Mesenchymal stem cell (in vitro differentiated cells and primary cell): ENCODE results near the gene P2RX3.

ENCODE experiments used
- DNase-seq: peaks from one replicate; pipeline ENCODE4 v3.0.0-alpha.2; 2013
- H2AFZ ChIP-seq: one replicate; pipeline ENCODE4 v1.6.1; 2013; ENCODE audit warnings: low read depth, mild to moderate bottlenecking, control low read depth, inconsistent platforms, low read length, moderate library complexity
- H2AK5ac ChIP-seq: 2 replicates; pipeline ENCODE4 v1.6.1; 2013; ENCODE audit warnings: low read length, moderate library complexity, mild to moderate bottlenecking, inconsistent platforms; ENCODE audit not compliant: severe bottlenecking
- H2BK120ac ChIP-seq: one replicate; pipeline ENCODE4 v1.6.1; 2013; ENCODE audit warnings: low read depth, mild to moderate bottlenecking, inconsistent platforms, low read length, moderate library complexity
- H2BK12ac ChIP-seq, 2 experiments: one replicate each; pipeline ENCODE4 v1.6.1; 2013; ENCODE audit warnings: inconsistent platforms in 2 of 2, low read length in 2 of 2, mild to moderate bottlenecking in 2 of 2, moderate library complexity in 2 of 2, control low read depth in 1 of 2
- H2BK15ac ChIP-seq: one replicate; pipeline ENCODE4 v1.6.1; 2013; ENCODE audit warnings: mild to moderate bottlenecking, low read depth, inconsistent platforms; ENCODE audit not compliant: poor library complexity, severe bottlenecking
- H2BK5ac ChIP-seq: 2 replicates; pipeline ENCODE4 v1.6.1; 2013; ENCODE audit warnings: low read depth, mild to moderate bottlenecking, low read length, control low read depth, inconsistent platforms; ENCODE audit not compliant: poor library complexity, severe bottlenecking
- H3K14ac ChIP-seq, 2 experiments: one replicate each; pipeline ENCODE4 v1.6.1; 2013; ENCODE audit warnings: inconsistent platforms in 2 of 2, low read length in 2 of 2, control low read depth in 1 of 2, mild to moderate bottlenecking in 1 of 2, moderate library complexity in 1 of 2
- H3K18ac ChIP-seq, 2 experiments: one replicate each; pipeline ENCODE4 v1.6.1; 2013; ENCODE audit warnings: inconsistent platforms in 2 of 2, low read length in 2 of 2, control low read depth in 1 of 2, low read depth in 1 of 2, mild to moderate bottlenecking in 1 of 2
- H3K23ac ChIP-seq, 2 experiments: one replicate each; pipeline ENCODE4 v1.6.1; 2013; ENCODE audit warnings: inconsistent platforms in 2 of 2, low read length in 2 of 2, mild to moderate bottlenecking in 2 of 2, moderate library complexity in 2 of 2, control low read depth in 1 of 2
- H3K27ac ChIP-seq: 2 replicates; pipeline ENCODE4 v1.5.1; 2013; ENCODE audit warnings: mild to moderate bottlenecking, moderate library complexity, low read length, control low read depth, inconsistent platforms; ENCODE audit not compliant: poor library complexity, severe bottlenecking
- H3K27me3 ChIP-seq, 2 experiments: 2 replicates each; pipeline versions ENCODE4 v1.6.1 to v1.7.0; 2013; ENCODE audit warnings: low read length in 2 of 2, mild to moderate bottlenecking in 2 of 2, moderate library complexity in 2 of 2, control low read depth in 1 of 2, inconsistent platforms in 1 of 2; ENCODE audit not compliant: control insufficient read depth in 1 of 2, insufficient read depth in 1 of 2
- H3K36me3 ChIP-seq, 2 experiments: 2 replicates each; pipeline versions ENCODE4 v1.6.1 to v1.7.0; 2013; ENCODE audit warnings: low read length in 2 of 2, control low read depth in 1 of 2, inconsistent platforms in 1 of 2, low read depth in 1 of 2, mild to moderate bottlenecking in 1 of 2; ENCODE audit not compliant: insufficient read depth in 2 of 2, control insufficient read depth in 1 of 2
- H3K4ac ChIP-seq, 2 experiments: one replicate each; pipeline ENCODE4 v1.6.1; 2013; ENCODE audit warnings: inconsistent platforms in 2 of 2, low read length in 2 of 2, mild to moderate bottlenecking in 2 of 2, moderate library complexity in 2 of 2, control low read depth in 1 of 2, low read depth in 1 of 2
- H3K4me1 ChIP-seq: 2 replicates; pipeline ENCODE4 v1.6.1; 2013; ENCODE audit warnings: low read depth, low read length, control low read depth; ENCODE audit not compliant: control insufficient read depth, insufficient read depth
- H3K4me2 ChIP-seq: 2 replicates; pipeline ENCODE4 v1.6.1; 2013; ENCODE audit warnings: low read length, mild to moderate bottlenecking, inconsistent platforms; ENCODE audit not compliant: poor library complexity, severe bottlenecking
- H3K4me3 ChIP-seq, 2 experiments: 2 replicates each; pipeline versions ENCODE4 v1.5.1 to v1.7.0; 2013; ENCODE audit warnings: low read length in 2 of 2, mild to moderate bottlenecking in 2 of 2, control low read depth in 1 of 2, low read depth in 1 of 2; ENCODE audit not compliant: insufficient read depth in 1 of 2
- H3K79me1 ChIP-seq: replicated peaks from 2 replicates; pipeline ENCODE4 v1.6.1; 2013; ENCODE audit warnings: mild to moderate bottlenecking, control low read depth, low read length, inconsistent platforms; ENCODE audit not compliant: poor library complexity, severe bottlenecking
- H3K9ac ChIP-seq: 2 replicates; pipeline ENCODE4 v1.7.0; 2013; ENCODE audit warnings: mild to moderate bottlenecking, low read length, moderate library complexity
- H3K9me3 ChIP-seq: 2 replicates; pipeline ENCODE4 v1.7.0; 2013; ENCODE audit warnings: mild to moderate bottlenecking, low read length; ENCODE audit not compliant: control insufficient read depth
- H4K8ac ChIP-seq: one replicate; pipeline ENCODE4 v1.6.1; 2013; ENCODE audit warnings: inconsistent platforms, mild to moderate bottlenecking, low read length, moderate library complexity
- H4K91ac ChIP-seq: one replicate; pipeline ENCODE4 v1.6.1; 2013; ENCODE audit warnings: mild to moderate bottlenecking, low read length, inconsistent platforms
- WGBS: methylation state at CpG from one replicate; pipeline ENCODE4 v1.1.7; 2013; ENCODE audit warnings: mixed read lengths; 5-methylcytosine and 5-hydroxymethylcytosine counted together

The P2RX3 gene

DNA sequence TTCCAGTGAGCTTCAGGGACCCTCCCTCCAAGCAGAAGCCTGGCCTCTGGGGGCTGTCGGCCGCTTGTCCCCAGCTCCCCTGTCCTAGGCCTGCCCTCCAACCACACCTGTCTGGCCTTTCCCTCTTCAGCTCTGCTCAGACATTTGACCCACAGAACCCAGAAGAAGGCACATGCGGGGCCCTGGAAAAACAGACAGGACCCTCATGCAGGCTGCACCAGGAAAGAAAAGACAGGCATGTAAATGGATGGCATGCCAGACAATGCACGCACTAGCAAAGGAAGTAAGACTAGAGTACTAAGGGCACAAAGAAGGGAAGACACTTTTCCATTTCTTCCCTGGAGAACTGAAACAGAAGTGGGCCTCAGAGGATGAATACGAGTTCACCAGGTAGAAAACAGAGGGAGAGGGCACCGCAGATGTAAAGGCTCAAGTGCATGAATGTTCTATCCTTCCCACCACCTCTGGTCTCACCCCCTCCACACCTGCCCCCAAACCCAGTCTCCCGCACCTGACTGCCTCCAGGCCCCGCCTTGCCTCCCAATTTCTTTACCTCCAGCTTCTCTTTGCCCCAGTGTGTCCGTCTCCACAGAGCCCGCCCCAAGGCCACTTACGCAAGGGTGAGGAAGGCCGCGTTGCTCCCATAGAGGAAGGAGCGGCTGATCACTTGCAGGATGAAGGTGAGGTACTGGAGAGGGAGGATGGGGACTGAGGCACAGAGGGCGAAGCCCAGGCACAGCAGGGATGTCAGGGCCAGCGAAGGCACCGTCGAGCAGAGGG lies 71.4 kb downstream of the P2RX3 start:
- H3K23ac ChIP-seq, result no peak overlapping the region
- H3K36me3 ChIP-seq, result peaks cover 23 to 97% of the 10 kb centered on the region in 2 experiments
- no peak overlapping the region for H4K8ac ChIP-seq
- no peak overlapping the region for H3K4me2 ChIP-seq
- no peak overlapping the region for H2AK5ac ChIP-seq
- H3K27ac ChIP-seq, result no peak overlapping the region
- no peak overlapping the region for H3K14ac ChIP-seq
- no peak overlapping the region for H2AFZ ChIP-seq
- no peak overlapping the region for H3K9ac ChIP-seq
- no peak overlapping the region for H2BK5ac ChIP-seq
- no peak overlapping the region for H3K4me3 ChIP-seq
- peaks cover 2% of the 10 kb centered on the region for H3K79me1 ChIP-seq
- 97% methylated on average over 18 of the region's 18 CpGs for WGBS
- no peak for DNase-seq
- H2BK120ac ChIP-seq, result no peak overlapping the region
- no peak overlapping the region for H3K4ac ChIP-seq
- H3K27me3 ChIP-seq, result no peaks in the 10 kb centered on the region
- H3K4me1 ChIP-seq, result peaks cover 20% of the 10 kb centered on the region
- no peak overlapping the region for H3K18ac ChIP-seq
- no peak overlapping the region for H4K91ac ChIP-seq
- H3K9me3 ChIP-seq, result no peaks in the 10 kb centered on the region
- H2BK12ac ChIP-seq, result no peak overlapping the region
- H2BK15ac ChIP-seq, result no peak overlapping the region

- Histone ChIP-seq H3K79me1 (peaks cover 2% of the 10 kb centered on the region), H2BK12ac (no peak overlapping the region), H3K27ac (no peak overlapping the region), H3K9ac (no peak overlapping the region), H2AFZ (no peak overlapping the region), H3K4ac (no peak overlapping the region), H3K4me2 (no peak overlapping the region), H3K36me3 (peaks cover 30 to 100% of the 10 kb centered on the region in 2 experiments), H3K23ac (no peak overlapping the region), H2AK5ac (no peak overlapping the region), H2BK5ac (no peak overlapping the region), H4K8ac (no peak overlapping the region), H3K18ac (no peak overlapping the region), H3K4me1 (peaks cover 20% of the 10 kb centered on the region), H3K4me3 (no peak overlapping the region), H4K91ac (no peak overlapping the region), H2BK15ac (no peak overlapping the region), H3K9me3 (no peaks in the 10 kb centered on the region), H2BK120ac (no peak overlapping the region), H3K27me3 (no peaks in the 10 kb centered on the region), H3K14ac (no peak overlapping the region)
- peak; percentile 32 for DNase-seq
These were observed 72.1 kb downstream of the P2RX3 start for GRCh38 chr11:57410287-57410686.

DNA sequence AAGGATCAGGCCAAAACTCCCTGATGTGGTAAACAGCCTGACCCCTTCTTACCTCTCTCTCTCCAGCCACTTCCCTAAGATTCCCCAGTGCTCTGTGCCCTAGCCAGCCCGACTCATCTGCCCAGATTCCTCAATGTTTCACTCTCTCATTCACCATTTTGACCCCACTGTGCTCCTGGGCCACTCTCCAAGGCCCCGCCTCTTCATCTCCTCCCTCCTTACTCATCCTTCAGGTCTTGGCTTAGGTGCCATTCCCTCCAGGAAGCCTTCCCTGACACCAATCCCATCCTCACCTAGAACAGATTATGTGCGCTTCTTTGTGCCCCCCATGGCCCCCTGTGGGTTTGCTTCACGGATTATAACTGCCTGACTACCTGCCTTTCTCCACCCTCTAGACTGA lies 75.5 kb downstream of the P2RX3 start:
- H2AFZ ChIP-seq, result no peak overlapping the region
- WGBS, result 89% methylated on average over 4 of the region's 4 CpGs
- no peak overlapping the region for H3K23ac ChIP-seq
- no peaks in the 10 kb centered on the region for H3K27me3 ChIP-seq
- H2BK12ac ChIP-seq, result no peak overlapping the region
- peaks cover 44 to 100% of the 10 kb centered on the region in 2 experiments for H3K36me3 ChIP-seq
- H3K9ac ChIP-seq, result no peak overlapping the region
- H3K9me3 ChIP-seq, result peaks cover 6% of the 10 kb centered on the region
- H3K79me1 ChIP-seq, result peaks cover 4% of the 10 kb centered on the region
- H4K91ac ChIP-seq, result no peak overlapping the region
- no peak overlapping the region for H3K4me3 ChIP-seq
- H2BK5ac ChIP-seq, result no peak overlapping the region
- no peak overlapping the region for H3K18ac ChIP-seq
- peaks cover 3% of the 10 kb centered on the region for H3K4me1 ChIP-seq
- no peak overlapping the region for H2AK5ac ChIP-seq
- H3K4me2 ChIP-seq, result no peak overlapping the region
- no peak overlapping the region for H3K27ac ChIP-seq
- H2BK120ac ChIP-seq, result no peak overlapping the region
- DNase-seq, result no peak
- H3K14ac ChIP-seq, result no peak overlapping the region
- no peak overlapping the region for H2BK15ac ChIP-seq
- no peak overlapping the region for H3K4ac ChIP-seq
- H4K8ac ChIP-seq, result no peak overlapping the region

DNA sequence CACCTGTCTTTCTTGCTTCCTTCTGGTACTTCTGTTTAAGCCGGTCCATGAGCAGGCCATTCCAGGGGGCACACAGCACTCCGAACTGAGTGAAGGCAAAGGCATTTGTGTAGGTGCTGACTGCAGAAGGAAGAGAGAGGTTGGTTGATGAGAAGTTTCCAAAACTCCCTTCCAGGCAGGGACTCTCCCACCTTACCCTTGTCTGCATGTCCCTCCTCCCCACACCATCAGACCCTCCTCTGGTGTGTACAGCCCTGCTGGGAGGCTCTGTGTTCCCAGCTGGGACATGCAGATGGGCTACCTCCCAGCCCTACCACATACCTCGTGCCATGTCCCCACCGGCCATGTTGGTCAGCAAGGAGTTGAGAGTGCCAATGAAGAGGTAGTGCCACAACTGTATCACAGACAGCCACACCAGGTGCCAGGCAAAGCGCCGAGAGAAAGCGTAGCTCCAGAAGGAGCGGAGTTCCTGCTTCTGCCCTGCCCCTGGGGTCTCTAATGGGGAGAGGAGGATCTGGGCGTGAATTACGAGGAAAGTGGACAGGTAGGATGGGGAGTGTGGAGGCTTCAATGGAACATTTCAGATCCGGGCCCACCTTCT lies 76.6 kb downstream of the P2RX3 start:
- Histone ChIP-seq H3K27ac (no peak overlapping the region), H3K9ac (peak overlapping the region; percentile 17), H3K23ac (no peak overlapping the region), H3K4me3 (no peak overlapping the region), H3K4me1 (peaks cover 3% of the 10 kb centered on the region), H3K79me1 (peaks cover 4% of the 10 kb centered on the region), H3K18ac (no peak overlapping the region), H4K91ac (no peak overlapping the region), H2AFZ (no peak overlapping the region), H3K4ac (no peak overlapping the region), H2BK15ac (no peak overlapping the region), H4K8ac (no peak overlapping the region), H2BK120ac (no peak overlapping the region), H3K27me3 (no peaks in the 10 kb centered on the region), H3K36me3 (peaks cover 35 to 100% of the 10 kb centered on the region in 2 experiments), H3K9me3 (peaks cover 6% of the 10 kb centered on the region), H2AK5ac (no peak overlapping the region), H2BK5ac (no peak overlapping the region), H3K14ac (no peak overlapping the region), H3K4me2 (no peak overlapping the region), H2BK12ac (no peak overlapping the region)
- no peak for DNase-seq
- WGBS, result 97% methylated on average over 7 of the region's 11 CpGs
